Osteoblast (primary cell): ENCODE results near the gene ARHGAP6. TPM values are rescaled to one million over a fixed set of nuclear protein-coding genes. Genes with fewer than 3 reads are reported as not detected.

Source experiments
- DNase-seq: peaks from one replicate; pipeline ENCODE4 v3.0.0; 2011; ENCODE audit warnings: low spot score, mixed read lengths; ENCODE audit not compliant: insufficient read length; ENCODE audit errors: missing footprints
- H2AFZ ChIP-seq: 2 replicates; pipeline ENCODE4 v1.6.0; 2011; ENCODE audit warnings: mild to moderate bottlenecking, low read length
- H3K27ac ChIP-seq: 2 replicates; pipeline ENCODE4 v1.5.1; 2011; ENCODE audit warnings: mild to moderate bottlenecking, low read depth, low read length, moderate library complexity
- H3K27me3 ChIP-seq: 2 replicates; pipeline ENCODE4 v1.6.0; 2012; ENCODE audit warnings: mild to moderate bottlenecking, control low read depth, inconsistent platforms, low read length, moderate library complexity; ENCODE audit not compliant: insufficient read depth
- H3K36me3 ChIP-seq: 2 replicates; pipeline ENCODE4 v1.5.1; 2011; ENCODE audit warnings: mild to moderate bottlenecking, low read length, control low read depth, moderate library complexity; ENCODE audit not compliant: insufficient read depth
- H3K4me1 ChIP-seq: 2 replicates; pipeline ENCODE4 v1.5.1; 2011; ENCODE audit warnings: mild to moderate bottlenecking, low read length, control low read depth, moderate library complexity; ENCODE audit not compliant: insufficient read depth
- H3K4me2 ChIP-seq: 2 replicates; pipeline ENCODE4 v1.6.0; 2011; ENCODE audit warnings: mild to moderate bottlenecking, low read length; ENCODE audit not compliant: insufficient read depth
- H3K4me3 ChIP-seq: fragments of 200-600 bp; sonication (generic); 3 replicates; pipeline ENCODE4 v1.5.1; 2012; ENCODE audit warnings: mild to moderate bottlenecking, low read length, inconsistent platforms; ENCODE audit not compliant: insufficient read depth
- H3K79me2 ChIP-seq: 2 replicates; pipeline ENCODE4 v1.6.0; 2012; ENCODE audit warnings: mild to moderate bottlenecking, low read length, control low read depth, inconsistent platforms; ENCODE audit not compliant: insufficient read depth
- H3K9me3 ChIP-seq: 2 replicates; pipeline ENCODE4 v1.5.1; 2011; ENCODE audit warnings: low read depth, low read length, control low read depth
- H4K20me1 ChIP-seq: 2 replicates; pipeline ENCODE4 v1.6.0; 2012; ENCODE audit warnings: mild to moderate bottlenecking, low read length, control low read depth; ENCODE audit not compliant: insufficient read depth
- CTCF ChIP-seq: IDR thresholded peaks from 2 replicates; pipeline ENCODE4 v1.5.1; 2011; ENCODE audit warnings: mild to moderate bottlenecking, low read depth, low read length, moderate library complexity; ENCODE audit errors: extremely low read depth
- total RNA-seq: library from RNA; depleted of rRNA; stranded (reverse); fragments of >200 nt; gene quantifications from 2 replicates; pipeline ENCODE4 v1.2.3, GENCODE V29; 2012

The ARHGAP6 gene
- total RNA-seq, 1 donor, result 2.2 TPM

GRCh38 chrX:11422525-11422857 lies 243.2 kb downstream of the ARHGAP6 start:
- no peaks in the 10 kb centered on the region for H3K4me1 ChIP-seq
- H3K9me3 ChIP-seq, result no peaks in the 10 kb centered on the region
- H3K27ac ChIP-seq, result no peak overlapping the region
- no peak overlapping the region for H2AFZ ChIP-seq
- no peak overlapping the region for H3K4me2 ChIP-seq
- TF ChIP-seq CTCF, result no peak
- DNase-seq, result no peak
- no peaks in the 10 kb centered on the region for H3K27me3 ChIP-seq
- H3K4me3 ChIP-seq, result no peak overlapping the region
- no peaks in the 10 kb centered on the region for H3K79me2 ChIP-seq
- H4K20me1 ChIP-seq, result no peaks in the 10 kb centered on the region
- H3K36me3 ChIP-seq, result no peaks in the 10 kb centered on the region

GRCh38 chrX:11421805-11422524 lies 243.8 kb downstream of the ARHGAP6 start:
- Histone ChIP-seq H4K20me1 (no peaks in the 10 kb centered on the region), H3K27me3 (no peaks in the 10 kb centered on the region), H3K9me3 (no peaks in the 10 kb centered on the region), H3K4me3 (no peak overlapping the region), H2AFZ (no peak overlapping the region), H3K4me2 (no peak overlapping the region), H3K79me2 (no peaks in the 10 kb centered on the region), H3K36me3 (no peaks in the 10 kb centered on the region), H3K27ac (no peak overlapping the region), H3K4me1 (no peaks in the 10 kb centered on the region)
- no peak for TF ChIP-seq CTCF
- no peak for DNase-seq

GRCh38 chrX:11420851-11421250 lies 244.9 kb downstream of the ARHGAP6 start:
- no peak for TF ChIP-seq CTCF
- H3K27ac ChIP-seq, result no peak overlapping the region
- H2AFZ ChIP-seq, result no peak overlapping the region
- H4K20me1 ChIP-seq, result no peaks in the 10 kb centered on the region
- H3K36me3 ChIP-seq, result no peaks in the 10 kb centered on the region
- H3K27me3 ChIP-seq, result no peaks in the 10 kb centered on the region
- no peaks in the 10 kb centered on the region for H3K4me1 ChIP-seq
- H3K79me2 ChIP-seq, result no peaks in the 10 kb centered on the region
- H3K4me2 ChIP-seq, result no peak overlapping the region
- no peak for DNase-seq
- H3K9me3 ChIP-seq, result no peaks in the 10 kb centered on the region
- no peak overlapping the region for H3K4me3 ChIP-seq

GRCh38 chrX:11419102-11419501 lies 246.6 kb downstream of the ARHGAP6 start:
- H3K4me2 ChIP-seq, result no peak overlapping the region
- no peaks in the 10 kb centered on the region for H3K36me3 ChIP-seq
- no peaks in the 10 kb centered on the region for H3K79me2 ChIP-seq
- no peaks in the 10 kb centered on the region for H4K20me1 ChIP-seq
- H3K27ac ChIP-seq, result no peak overlapping the region
- no peak overlapping the region for H3K4me3 ChIP-seq
- no peak for TF ChIP-seq CTCF
- DNase-seq, result no peak
- H3K4me1 ChIP-seq, result peaks cover under 1% of the 10 kb centered on the region
- H3K27me3 ChIP-seq, result no peaks in the 10 kb centered on the region
- no peaks in the 10 kb centered on the region for H3K9me3 ChIP-seq
- H2AFZ ChIP-seq, result no peak overlapping the region
